Vagina (tissue), 2 donors: ENCODE measurements around the gene ERAL1.

ENCODE experiments used
- POLR2AphosphoS5 ChIP-seq, 2 donors: sonication (generic); formaldehyde crosslinking; IDR thresholded peaks; one replicate each; pipeline ENCODE4 v1.9.0; 2017; ENCODE audit warnings: antibody characterized with exemption in 2 of 2, mild to moderate bottlenecking in 2 of 2, low read depth in 1 of 2; ENCODE audit not compliant: insufficient read depth in 1 of 2
- TF ChIP-seq, protein P1 (sequence below), 3 experiments: fragments of 450-650 bp in 2 of 3; fragments of 200-600 bp in 1 of 3; sonication (generic) in 1 of 3; IDR thresholded peaks; one replicate each; pipeline ENCODE4 v1.5.1; 2017 to 2019; ENCODE audit warnings: antibody characterized with exemption in 3 of 3, mild to moderate bottlenecking in 2 of 3, moderate library complexity in 2 of 3

DNA sequence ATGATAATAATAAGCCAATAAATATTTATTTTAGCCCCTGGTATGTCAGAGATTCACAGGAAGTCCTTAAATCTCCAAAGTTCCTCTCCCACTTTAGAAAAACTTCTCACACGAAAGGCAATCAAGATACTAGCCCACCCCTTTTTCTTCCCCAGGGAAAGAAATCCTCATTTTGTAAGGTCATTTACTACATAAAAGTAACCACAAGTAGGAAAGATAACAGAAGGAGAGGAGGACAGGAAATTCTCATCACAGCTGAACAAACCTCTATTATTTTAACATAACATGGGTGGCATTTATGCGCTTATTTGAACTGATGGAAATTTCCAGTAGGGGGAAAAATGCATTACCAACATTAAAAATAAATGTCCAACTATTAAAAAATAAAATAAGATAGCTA, 15.6 kb upstream of the ERAL1 start:
- TF ChIP-seq, protein P1, sequence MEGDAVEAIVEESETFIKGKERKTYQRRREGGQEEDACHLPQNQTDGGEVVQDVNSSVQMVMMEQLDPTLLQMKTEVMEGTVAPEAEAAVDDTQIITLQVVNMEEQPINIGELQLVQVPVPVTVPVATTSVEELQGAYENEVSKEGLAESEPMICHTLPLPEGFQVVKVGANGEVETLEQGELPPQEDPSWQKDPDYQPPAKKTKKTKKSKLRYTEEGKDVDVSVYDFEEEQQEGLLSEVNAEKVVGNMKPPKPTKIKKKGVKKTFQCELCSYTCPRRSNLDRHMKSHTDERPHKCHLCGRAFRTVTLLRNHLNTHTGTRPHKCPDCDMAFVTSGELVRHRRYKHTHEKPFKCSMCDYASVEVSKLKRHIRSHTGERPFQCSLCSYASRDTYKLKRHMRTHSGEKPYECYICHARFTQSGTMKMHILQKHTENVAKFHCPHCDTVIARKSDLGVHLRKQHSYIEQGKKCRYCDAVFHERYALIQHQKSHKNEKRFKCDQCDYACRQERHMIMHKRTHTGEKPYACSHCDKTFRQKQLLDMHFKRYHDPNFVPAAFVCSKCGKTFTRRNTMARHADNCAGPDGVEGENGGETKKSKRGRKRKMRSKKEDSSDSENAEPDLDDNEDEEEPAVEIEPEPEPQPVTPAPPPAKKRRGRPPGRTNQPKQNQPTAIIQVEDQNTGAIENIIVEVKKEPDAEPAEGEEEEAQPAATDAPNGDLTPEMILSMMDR (IDR thresholded peaks at IDR 0.05) = no peak
- no peak for TF ChIP-seq POLR2AphosphoS5 (IDR thresholded peaks at IDR 0.05; ENCODE audit: insufficient read depth in 1 of 2, low read depth in 1 of 2)
